Measurements from ENCODE around the gene ADCY5.

GRCh38 chr3:123284399-123285010 is 164.4 kb downstream of the ADCY5 start:
- TF ChIP-seq YY1 (IDR thresholded peaks at IDR 0.05; ENCODE audit: insufficient read depth, insufficient read length) (no peak), SUZ12 (IDR thresholded peaks at IDR 0.05; ENCODE audit: extremely low read depth, insufficient read depth, insufficient read length) (no peak), ZNF274 (IDR thresholded peaks at IDR 0.05; ENCODE audit: low read depth, low read length) (no peak)

Measured in NT2/D1 (cell line).